GM23248 (cell line): Measurements from ENCODE around the gene CKAP4.

Source experiments
- EZH2 ChIP-seq: fragments of 200-600 bp; sonication (generic); IDR thresholded peaks from 2 replicates; pipeline ENCODE4 v1.6.1; 2018; ENCODE audit warnings: antibody characterized with exemption, mild to moderate bottlenecking; ENCODE audit not compliant: insufficient read depth, poor library complexity, severe bottlenecking
- EZH2phosphoT487 ChIP-seq: fragments of 200-600 bp; sonication (generic); IDR thresholded peaks from 2 replicates; pipeline ENCODE4 v1.6.1; 2018; ENCODE audit warnings: antibody characterized with exemption, moderate library complexity, mild to moderate bottlenecking, low read depth; ENCODE audit not compliant: insufficient read depth

GRCh38 chr12:106291342-106291741 is 43.5 kb upstream of the CKAP4 start:
- TF ChIP-seq EZH2 (no peak), EZH2phosphoT487 (no peak)
